GM12878 (cell line): ENCODE results near the gene TROAP. TPM values are rescaled to one million over a fixed set of nuclear protein-coding genes. Genes with fewer than 3 reads are reported as not detected.
"Not testable (repeated sequence)": the region's sequence is repeated elsewhere in the genome, so short reads cannot be mapped to it uniquely, and the experiment has no call there.

ENCODE experiments used
- ATAC-seq: fragments of 200-7000 bp; cut with Tn5 transposase; 3 replicates; pipeline ENCODE4 v1.9.1; 2020; ENCODE audit warnings: mild to moderate bottlenecking, moderate library complexity
- BruUV-seq: library from RNA; stranded (reverse); fragments of 400-500 nt; replicated peaks from 2 replicates; lab custom pipeline; 2021; lab: Mats Ljungman, UMichigan
- CTCF ChIA-PET: fragments of 300-600 bp; sonication (Branson Sonifier 250); formaldehyde crosslinking; extraction: SDS; loops from one replicate; lab custom pipeline; 2021; ENCODE audit warnings: inconsistent platforms; lab: Yijun Ruan, JAX
- POLR2A ChIA-PET: fragments of 350-600 bp; formaldehyde crosslinking; extraction: SDS; loops from one replicate; lab custom pipeline; 2021; ENCODE audit warnings: inconsistent platforms; lab: Charles Lee
- RAD21 ChIA-PET: fragments of 300-600 bp; sonication (Branson Sonifier 250); formaldehyde crosslinking; loops from one replicate; lab custom pipeline; 2023; ENCODE audit warnings: antibody characterized with exemption; ENCODE audit not compliant: unreplicated experiment; lab: Charles Lee
- SMC1A ChIA-PET: fragments of 300-600 bp; sonication (Branson Sonifier 250); formaldehyde crosslinking; loops from one replicate; lab custom pipeline; 2023; ENCODE audit not compliant: unreplicated experiment, uncharacterized antibody; lab: Charles Lee
- DNase-seq: peaks from one replicate; pipeline ENCODE4 v3.0.0-alpha.2; 2011; ENCODE audit warnings: low read depth, low spot score
- FAIRE-seq: peaks from 3 replicates; lab custom pipeline; 2011; peaks lifted over from hg19 to GRCh38; lab: Jason Lieb, UNC
- H2AFZ ChIP-seq: 2 replicates; pipeline ENCODE4 v1.6.0; 2011; ENCODE audit warnings: low read depth, low read length, control low read depth; ENCODE audit not compliant: control insufficient read depth
- H3K27ac ChIP-seq: 2 replicates; pipeline ENCODE4 v1.5.1; 2011; ENCODE audit warnings: control low read depth; ENCODE audit not compliant: control insufficient read depth, insufficient read depth
- H3K27me3 ChIP-seq, 2 experiments: replicated peaks in 1 of 2; 2 replicates each; pipeline versions ENCODE4 v1.6.0 to v1.6.1; 2011; ENCODE audit warnings: low read length in 1 of 2; ENCODE audit not compliant: control insufficient read depth in 2 of 2, insufficient read depth in 2 of 2
- H3K36me3 ChIP-seq, 2 experiments: 2 replicates each; pipeline ENCODE4 v1.5.1; 2011; ENCODE audit warnings: low read length in 1 of 2; ENCODE audit not compliant: control insufficient read depth in 2 of 2, insufficient read depth in 2 of 2
- H3K4me1 ChIP-seq: 2 replicates; pipeline ENCODE4 v1.6.1; 2011; ENCODE audit warnings: mild to moderate bottlenecking, low read length, moderate library complexity, mixed read lengths; ENCODE audit not compliant: control insufficient read depth, insufficient read depth
- H3K4me2 ChIP-seq: 2 replicates; pipeline ENCODE4 v1.6.0; 2011; ENCODE audit warnings: control low read depth; ENCODE audit not compliant: control insufficient read depth, insufficient read depth
- H3K4me3 ChIP-seq: fragments of 200-600 bp; sonication (generic); 2 replicates; pipeline ENCODE4 v1.5.1; 2016
- H3K79me2 ChIP-seq: 2 replicates; pipeline ENCODE4 v1.6.0; 2011; ENCODE audit warnings: low read length; ENCODE audit not compliant: control insufficient read depth, insufficient read depth
- H3K9ac ChIP-seq: 2 replicates; pipeline ENCODE4 v1.8.0; 2011; ENCODE audit warnings: low read length, control low read depth, mixed read lengths; ENCODE audit not compliant: control insufficient read depth, insufficient read depth
- H3K9me3 ChIP-seq: replicated peaks from 3 replicates; pipeline ENCODE4 v1.5.1; 2011; ENCODE audit warnings: mild to moderate bottlenecking, low read length; ENCODE audit not compliant: control insufficient read depth, insufficient read depth
- H4K20me1 ChIP-seq: 2 replicates; pipeline ENCODE4 v1.6.0; 2011; ENCODE audit not compliant: control insufficient read depth, insufficient read depth
- IRF5 ChIP-seq: fragments of 450-650 bp; IDR thresholded peaks from 2 replicates; pipeline ENCODE4 v1.6.1; 2017; ENCODE audit warnings: borderline replicate concordance
- MTA2 ChIP-seq: fragments of 450-650 bp; IDR thresholded peaks from 2 replicates; pipeline ENCODE4 v1.6.1; 2016; ENCODE audit warnings: low read depth, mild to moderate bottlenecking, moderate library complexity
- TBL1XR1 ChIP-seq: IDR thresholded peaks from 2 replicates; pipeline ENCODE4 v1.6.1; 2012; ENCODE audit warnings: low read depth, low read length, improper control_type of control experiment
- WGBS: methylation state at CpG from one replicate; pipeline ENCODE4 v1.1.6; 2016; ENCODE audit warnings: low lambda C conversion rate; ENCODE audit not compliant: insufficient replicate concordance, insufficient coverage; ENCODE audit errors: missing lambda C conversion rate; 5-methylcytosine and 5-hydroxymethylcytosine counted together
- in situ Hi-C: fragments of 300-500 bp; cut with MboI; formaldehyde crosslinking; loops from 9 replicates; pipeline ENCODE4 v1.14.3; 2018; ENCODE audit warnings: mixed read lengths
- intact Hi-C: fragments of 100-400 bp; cut with micrococcal nuclease; formaldehyde crosslinking; loops from one replicate; pipeline ENCODE4 v1.14.2; 2022; ENCODE audit not compliant: unreplicated experiment
- polyA plus RNA-seq, 11 experiments: library from polyadenylated mRNA; depleted of rRNA in 4 of 11; unstranded in 6 of 11; stranded (reverse) in 5 of 11; fragments of >200 nt; fragmentation: Nextera tagmentation in 4 of 11; fragmentation: Illumina TruSeq in 1 of 11; extraction: Ambion mirVana in 4 of 11; extraction: Trizol in 1 of 11; gene quantifications; 1 replicate in 1 of 11; 2 replicates in 10 of 11; pipeline versions ENCODE4 v1.2.1 to v1.2.3, GENCODE V29; 2011 to 2016; ENCODE audit warnings: inconsistent platforms in 2 of 11, missing spikeins in 2 of 11, low read depth in 1 of 11
- total RNA-seq, 4 experiments: library from RNA; depleted of rRNA in 3 of 4; stranded (reverse); fragments of >200 nt in 3 of 4; fragmentation: Illumina TruSeq in 1 of 4; extraction: Trizol in 1 of 4; gene quantifications; 2 replicates each; pipeline versions ENCODE4 v1.2.1 to v1.2.3, GENCODE V29; 2013 to 2021

Gene TROAP
- total and polyA plus RNA-seq, 10 of the 15 experiments (the other 5 are each of a cell fraction or from before 2014, with no cell fraction given), result 26.8 to 93.7 (median 52.6) TPM

- SMC1A ChIA-PET, result no interaction called here
- no peaks in the 10 kb centered on the region for H3K79me2 ChIP-seq
- no peak overlapping the region for H2AFZ ChIP-seq
- DNase-seq (no peak), FAIRE-seq (no peak), ATAC-seq (no peak)
- 82% methylated on average over 7 of the region's 7 CpGs for WGBS
- no peak overlapping the region for H3K4me2 ChIP-seq
- no peaks in the 10 kb centered on the region for H4K20me1 ChIP-seq
- RAD21 ChIA-PET, result no interaction called here
- H3K27ac ChIP-seq, result no peak overlapping the region
- H3K9ac ChIP-seq, result no peak overlapping the region
- peaks cover 0 to 2% of the 10 kb centered on the region in 2 experiments; a peak in 2 of 4 replicates for H3K27me3 ChIP-seq
- no peak for TF ChIP-seq MTA2
- no peak for TF ChIP-seq TBL1XR1
- no peak for TF ChIP-seq IRF5
- TF ChIP-seq, all 136 proteins: peak for 0
- BruUV-seq, result no TSS peak
- CTCF ChIA-PET, result interaction anchor here (0.9 to 2.1 kb wide), 4 partner anchors 9 to 79 kb away, joined by 3 to 16 read pairs (median 5); partner anchors contain the start of gene PRPH
- intact Hi-C loops (no loop called here), in situ Hi-C loops (no loop called here)
- Histone ChIP-seq H3K4me3 (no peak overlapping the region), H3K9me3 (no peaks in the 10 kb centered on the region), H3K36me3 (no peaks in the 10 kb centered on the region), H3K4me1 (no peaks in the 10 kb centered on the region)
- POLR2A ChIA-PET, result interaction anchor here (0.5 kb wide), 1 partner anchor 212 kb away, joined by 8 read pairs; no protein-coding TSS in a partner anchor
Measured at GRCh38 chr12:49279706-49280159, 43.3 kb upstream of the TROAP start.

DNA sequence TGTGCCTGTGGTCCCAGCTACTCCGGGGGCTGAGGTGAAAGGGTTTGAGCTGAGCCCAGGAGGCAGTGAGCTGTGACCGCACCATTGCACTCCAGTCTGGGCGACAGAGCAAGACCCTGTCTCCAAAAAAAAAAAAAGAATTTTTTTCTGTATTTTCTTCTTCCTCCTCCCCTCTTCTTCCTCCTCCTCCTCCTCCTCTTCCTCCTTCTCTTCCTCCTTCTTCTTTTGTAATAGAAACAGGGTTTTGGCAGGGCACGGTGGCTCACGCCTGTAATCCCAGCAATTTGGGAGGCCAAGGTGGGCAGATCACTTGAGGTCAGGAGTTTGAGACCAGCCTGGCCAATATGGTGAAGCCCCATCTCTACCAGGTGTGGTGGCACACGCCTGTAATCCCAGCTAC is 42.5 kb upstream of the TROAP start:
- intact Hi-C loops, H3K36me3 ChIP-seq, H4K20me1 ChIP-seq, H3K9me3 ChIP-seq, DNase-seq, RAD21 ChIA-PET, H3K4me2 ChIP-seq, H3K27ac ChIP-seq, H3K79me2 ChIP-seq, FAIRE-seq, POLR2A ChIA-PET, H3K9ac ChIP-seq, SMC1A ChIA-PET, H2AFZ ChIP-seq, H3K27me3 ChIP-seq, BruUV-seq, H3K4me1 ChIP-seq, in situ Hi-C loops, H3K4me3 ChIP-seq, ATAC-seq: not testable (repeated sequence)
- 47% methylated on average over 6 of the region's 6 CpGs for WGBS
- CTCF ChIA-PET, result interaction anchor here (0.9 to 2.1 kb wide), 2 partner anchors 8 to 51 kb away, joined by 3 to 16 read pairs; no protein-coding TSS in a partner anchor
